HFF-Myc (cell line): ENCODE measurements around the gene PTPRM.

ENCODE experiments used
- DNase-seq: peaks from one replicate; pipeline ENCODE4 v3.0.0-alpha.2; 2011; ENCODE audit warnings: low read depth; ENCODE audit errors: extremely low read depth
- H3K4me3 ChIP-seq: replicated peaks from 2 replicates; pipeline ENCODE4 v1.5.1; 2011; ENCODE audit warnings: low read depth, mild to moderate bottlenecking, control low read depth, low read length
- CTCF ChIP-seq: IDR thresholded peaks from 2 replicates; pipeline ENCODE4 v1.5.1; 2012; ENCODE audit warnings: mild to moderate bottlenecking, low read depth, low read length, control low read depth; ENCODE audit errors: missing control alignments

The PTPRM gene

GRCh38 chr18:7711495-7711894, 144.4 kb downstream of the PTPRM start:
- DNase-seq = no peak
- H3K4me3 ChIP-seq = no peak overlapping the region
- TF ChIP-seq CTCF = no peak

- H3K4me3 ChIP-seq = no peak overlapping the region
- DNase-seq = no peak
- TF ChIP-seq CTCF = no peak
Measured at GRCh38 chr18:7720395-7720794, 153.3 kb downstream of the PTPRM start.

- no peak overlapping the region for H3K4me3 ChIP-seq
- TF ChIP-seq CTCF = no peak
- DNase-seq = no peak
Measured at GRCh38 chr18:7721532-7721931, 154.4 kb downstream of the PTPRM start.

GRCh38 chr18:7722955-7723354, 155.8 kb downstream of the PTPRM start:
- DNase-seq = no peak
- TF ChIP-seq CTCF = no peak
- no peak overlapping the region for H3K4me3 ChIP-seq

GRCh38 chr18:7723558-7723957, 156.4 kb downstream of the PTPRM start:
- no peak for DNase-seq
- no peak for TF ChIP-seq CTCF
- H3K4me3 ChIP-seq = no peak overlapping the region

GRCh38 chr18:7725473-7725872, 158.4 kb downstream of the PTPRM start:
- DNase-seq = no peak
- no peak for TF ChIP-seq CTCF
- no peak overlapping the region for H3K4me3 ChIP-seq

- H3K4me3 ChIP-seq = no peak overlapping the region
- no peak for TF ChIP-seq CTCF
- no peak for DNase-seq
Measured at GRCh38 chr18:7725897-7726296, 158.8 kb downstream of the PTPRM start.
